Endothelial cell of umbilical vein (primary cell): ENCODE data around the gene SF3B1. TPM values are rescaled to one million over a fixed set of nuclear protein-coding genes. Genes with fewer than 3 reads are reported as not detected.

Source experiments
- BruUV-seq: library from RNA; stranded (reverse); fragments of 400-500 nt; replicated peaks from 2 replicates; lab custom pipeline; 2021; lab: Mats Ljungman, UMichigan
- CTCF ChIA-PET: fragments of 300-600, 350-600 bp; sonication (Branson Sonifier 250); formaldehyde crosslinking; loops from one replicate; lab custom pipeline; 2021; ENCODE audit warnings: antibody characterized with exemption, inconsistent platforms; lab: Charles Lee
- POLR2A ChIA-PET: fragments of 300-600, 350-600 bp; sonication (Branson Sonifier 250); formaldehyde crosslinking; loops from one replicate; lab custom pipeline; 2021; ENCODE audit warnings: antibody characterized with exemption, inconsistent platforms; lab: Charles Lee
- DNase-seq: peaks from one replicate; pipeline ENCODE4 v3.0.0-alpha.2; 2011; ENCODE audit warnings: low read depth, low spot score
- FAIRE-seq: peaks from 2 replicates; lab custom pipeline; 2011; peaks lifted over from hg19 to GRCh38; lab: Jason Lieb, UNC
- H2AFZ ChIP-seq: 2 replicates; pipeline ENCODE4 v1.6.0; 2012; ENCODE audit warnings: low read depth, low read length, control low read depth, inconsistent platforms
- H3K27ac ChIP-seq: 2 replicates; pipeline ENCODE4 v1.5.1; 2011; ENCODE audit warnings: low read depth, mild to moderate bottlenecking, control low read depth, low read length, moderate library complexity; ENCODE audit not compliant: insufficient read depth
- H3K27me3 ChIP-seq, 2 experiments: 2 replicates each; pipeline versions ENCODE4 v1.6.0 to v1.6.1; 2011; ENCODE audit warnings: low read length in 2 of 2, mixed read lengths in 1 of 2; ENCODE audit not compliant: control insufficient read depth in 2 of 2, insufficient read depth in 2 of 2
- H3K36me3 ChIP-seq, 2 experiments: 2 replicates in 1 of 2; 3 replicates in 1 of 2; pipeline ENCODE4 v1.5.1; 2011; ENCODE audit warnings: low read length in 2 of 2, mild to moderate bottlenecking in 1 of 2, moderate library complexity in 1 of 2; ENCODE audit not compliant: control insufficient read depth in 2 of 2, insufficient read depth in 2 of 2; ENCODE audit errors: extremely low read depth in 1 of 2
- H3K4me1 ChIP-seq: 3 replicates; pipeline ENCODE4 v1.5.1; 2011; ENCODE audit warnings: mild to moderate bottlenecking, low read length; ENCODE audit not compliant: control insufficient read depth, insufficient read depth; ENCODE audit errors: extremely low read depth
- H3K4me2 ChIP-seq: 2 replicates; pipeline ENCODE4 v1.6.1; 2011; ENCODE audit warnings: low read length, control low read depth, mixed read lengths; ENCODE audit not compliant: insufficient read depth
- H3K4me3 ChIP-seq, 3 experiments: fragments of 200-600 bp in 1 of 3; sonication (generic), shearing (Covaris generic) in 1 of 3; replicated peaks in 1 of 3; 2 replicates each; pipeline ENCODE4 v1.5.1; 2011 to 2016; ENCODE audit warnings: control low read depth in 3 of 3, low read length in 3 of 3, mild to moderate bottlenecking in 2 of 3, inconsistent platforms in 1 of 3, low read depth in 1 of 3, moderate library complexity in 1 of 3; ENCODE audit not compliant: insufficient read depth in 1 of 3
- H3K79me2 ChIP-seq: 2 replicates; pipeline ENCODE4 v1.6.0; 2012; ENCODE audit warnings: low read length, inconsistent platforms; ENCODE audit not compliant: control insufficient read depth, insufficient read depth
- H3K9ac ChIP-seq: replicated peaks from 2 replicates; pipeline ENCODE3; 2011; ENCODE audit warnings: low read length, control low read depth; ENCODE audit not compliant: insufficient read depth; ENCODE audit errors: extremely low read depth
- H3K9me1 ChIP-seq: replicated peaks from 3 replicates; pipeline ENCODE4 v1.6.0; 2011; ENCODE audit warnings: mild to moderate bottlenecking, low read length; ENCODE audit not compliant: control insufficient read depth, insufficient read depth; ENCODE audit errors: extremely low read depth
- H3K9me3 ChIP-seq: replicated peaks from 2 replicates; pipeline ENCODE4 v1.5.1; 2012; ENCODE audit warnings: low read length, inconsistent platforms; ENCODE audit not compliant: control insufficient read depth, insufficient read depth
- H4K20me1 ChIP-seq: replicated peaks from 2 replicates; pipeline ENCODE3; 2011; ENCODE audit warnings: mild to moderate bottlenecking, low read length; ENCODE audit not compliant: control insufficient read depth, insufficient read depth; ENCODE audit errors: extremely low read depth
- EZH2 ChIP-seq: IDR thresholded peaks from 2 replicates; pipeline ENCODE4 v1.6.1; 2012; ENCODE audit warnings: borderline replicate concordance, low read depth, mild to moderate bottlenecking, moderate library complexity, low read length, inconsistent platforms; ENCODE audit not compliant: severe bottlenecking
- FOS ChIP-seq: IDR thresholded peaks from 2 replicates; pipeline ENCODE4 v1.6.1; 2011; ENCODE audit warnings: mild to moderate bottlenecking, low read length, moderate library complexity, borderline replicate concordance; ENCODE audit not compliant: insufficient read depth
- GATA2 ChIP-seq: IDR thresholded peaks from 2 replicates; pipeline ENCODE4 v1.7.0; 2011; ENCODE audit warnings: low read depth, mild to moderate bottlenecking, moderate library complexity, mixed read lengths, low read length; ENCODE audit not compliant: insufficient read length, insufficient read depth
- JUN ChIP-seq: IDR thresholded peaks from 2 replicates; pipeline ENCODE4 v1.6.1; 2011; ENCODE audit warnings: borderline replicate concordance, low read depth; ENCODE audit not compliant: insufficient read length, insufficient read depth
- MYC ChIP-seq: IDR thresholded peaks from one replicate; pipeline ENCODE4 v1.6.1; 2011; ENCODE audit warnings: mild to moderate bottlenecking, low read depth, low read length
- POLR2A ChIP-seq: IDR thresholded peaks from 2 replicates; pipeline ENCODE4 v1.6.1; 2012; ENCODE audit warnings: low read depth, mild to moderate bottlenecking, control low read depth, low read length
- POLR2AphosphoS5 ChIP-seq: IDR thresholded peaks from 2 replicates; pipeline ENCODE4 v1.6.1; 2012; ENCODE audit warnings: low read depth, mild to moderate bottlenecking, control low read depth, low read length, moderate library complexity; ENCODE audit not compliant: insufficient read depth
- dilution Hi-C: fragments of 300-500 bp; cut with MboI; formaldehyde crosslinking; loops from one replicate; pipeline ENCODE4 v1.15.0; 2019; ENCODE audit warnings: low sequenced_read_pairs; ENCODE audit not compliant: extremely low pct_ligation_motif_present
- intact Hi-C: fragments of 100-400 bp; cut with micrococcal nuclease; formaldehyde crosslinking; loops from one replicate; pipeline ENCODE4 v1.10.0; 2022
- polyA plus RNA-seq, 4 experiments: library from polyadenylated mRNA; depleted of rRNA in 3 of 4; stranded (reverse) in 3 of 4; unstranded in 1 of 4; fragments of >200 nt; gene quantifications; 2 replicates each; pipeline versions ENCODE4 v1.2.1 to v1.2.3, GENCODE V29; 2011 to 2012; ENCODE audit warnings: missing spikeins in 1 of 4
- total RNA-seq: library from RNA; stranded (reverse); gene quantifications from 2 replicates; pipeline ENCODE4 v1.2.3, GENCODE V29; 2021
- TF ChIP-seq, protein P1 (sequence below): IDR thresholded peaks from 2 replicates; pipeline ENCODE4 v1.6.1; 2011; ENCODE audit not compliant: insufficient read depth, insufficient read length
- TF ChIP-seq, protein P2 (sequence below), 2 donors: IDR thresholded peaks; 1 replicate in 1 of 2; 2 replicates in 1 of 2; pipeline ENCODE4 v1.5.1; 2011; ENCODE audit warnings: low read length in 2 of 2, mild to moderate bottlenecking in 2 of 2, moderate library complexity in 2 of 2, control low read depth in 1 of 2, inconsistent platforms in 1 of 2, low read depth in 1 of 2; ENCODE audit not compliant: insufficient read depth in 1 of 2; ENCODE audit errors: extremely low read depth in 1 of 2

The SF3B1 gene
- total and polyA plus RNA-seq, 2 donors (not counting 3 experiments of a cell fraction or from before 2014, with no cell fraction given): 234 to 321 TPM

DNA sequence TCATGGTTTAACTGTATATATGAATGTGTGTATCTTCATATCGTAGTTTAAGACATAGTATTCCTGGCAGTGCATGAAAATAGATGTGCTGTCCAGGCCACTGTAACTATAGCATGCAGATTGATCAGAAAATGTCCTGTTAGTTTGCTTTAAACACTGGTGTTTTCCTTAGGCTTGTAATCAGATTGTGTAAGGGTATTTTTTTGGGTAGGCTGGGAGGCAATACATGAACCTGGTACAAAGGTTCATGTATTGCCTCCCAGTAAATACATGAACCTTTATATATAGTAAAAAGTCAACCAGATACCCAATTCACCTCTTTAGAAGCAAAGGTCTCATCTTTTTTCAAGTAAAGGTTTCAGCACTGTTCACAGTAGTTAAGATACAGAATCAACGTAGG is 20.1 kb upstream of the SF3B1 start:
- DNase-seq (no peak), FAIRE-seq (no peak)
- ChIA-PET CTCF (no interaction called here), POLR2A (no interaction called here)
- Histone ChIP-seq H2AFZ (no peak overlapping the region), H3K27ac (no peak overlapping the region), H3K9me3 (no peaks in the 10 kb centered on the region), H3K4me1 (peaks cover 14% of the 10 kb centered on the region), H3K4me2 (peak overlapping the region; percentile 98), H3K79me2 (peaks cover 52% of the 10 kb centered on the region), H3K9ac (no peak overlapping the region), H3K36me3 (peaks cover 0 to 3% of the 10 kb centered on the region in 2 experiments), H3K27me3 (no peaks in the 10 kb centered on the region), H4K20me1 (peaks cover 2% of the 10 kb centered on the region), H3K4me3 (peak overlapping the region in 1 of 3 experiments; percentile 95), H3K9me1 (no peaks in the 10 kb centered on the region)
- TF ChIP-seq POLR2AphosphoS5 (no peak), JUN (no peak), EZH2 (no peak), POLR2A (no peak), GATA2 (no peak), MYC (no peak), FOS (no peak)
- TF ChIP-seq, protein P1, sequence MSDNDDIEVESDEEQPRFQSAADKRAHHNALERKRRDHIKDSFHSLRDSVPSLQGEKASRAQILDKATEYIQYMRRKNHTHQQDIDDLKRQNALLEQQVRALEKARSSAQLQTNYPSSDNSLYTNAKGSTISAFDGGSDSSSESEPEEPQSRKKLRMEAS: no peak
- TF ChIP-seq, protein P2, sequence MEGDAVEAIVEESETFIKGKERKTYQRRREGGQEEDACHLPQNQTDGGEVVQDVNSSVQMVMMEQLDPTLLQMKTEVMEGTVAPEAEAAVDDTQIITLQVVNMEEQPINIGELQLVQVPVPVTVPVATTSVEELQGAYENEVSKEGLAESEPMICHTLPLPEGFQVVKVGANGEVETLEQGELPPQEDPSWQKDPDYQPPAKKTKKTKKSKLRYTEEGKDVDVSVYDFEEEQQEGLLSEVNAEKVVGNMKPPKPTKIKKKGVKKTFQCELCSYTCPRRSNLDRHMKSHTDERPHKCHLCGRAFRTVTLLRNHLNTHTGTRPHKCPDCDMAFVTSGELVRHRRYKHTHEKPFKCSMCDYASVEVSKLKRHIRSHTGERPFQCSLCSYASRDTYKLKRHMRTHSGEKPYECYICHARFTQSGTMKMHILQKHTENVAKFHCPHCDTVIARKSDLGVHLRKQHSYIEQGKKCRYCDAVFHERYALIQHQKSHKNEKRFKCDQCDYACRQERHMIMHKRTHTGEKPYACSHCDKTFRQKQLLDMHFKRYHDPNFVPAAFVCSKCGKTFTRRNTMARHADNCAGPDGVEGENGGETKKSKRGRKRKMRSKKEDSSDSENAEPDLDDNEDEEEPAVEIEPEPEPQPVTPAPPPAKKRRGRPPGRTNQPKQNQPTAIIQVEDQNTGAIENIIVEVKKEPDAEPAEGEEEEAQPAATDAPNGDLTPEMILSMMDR (IDR thresholded peaks at IDR 0.05; ENCODE audit: extremely low read depth in 1 of 2, insufficient read depth in 1 of 2, low read depth in 1 of 2, low read length in 2 of 2): no peak
- intact Hi-C loops (no loop called here), dilution Hi-C loops (no loop called here)
- BruUV-seq: no TSS peak
